Tibial artery (tissue), 4 donors: Measurements from ENCODE around the gene CTSA.

Experiments used
- DNase-seq, 2 donors: peaks; one replicate each; pipeline ENCODE4 v3.0.0-alpha.2; 2019
- H3K27ac ChIP-seq, 2 donors: fragments of 200-600 bp; sonication (generic) in 1 of 2; 1 replicate in 1 of 2; 2 replicates in 1 of 2; pipeline ENCODE4 v1.5.1; 2018 to 2019; ENCODE audit warnings: mild to moderate bottlenecking in 1 of 2
- H3K27me3 ChIP-seq, 2 donors: fragments of 200-600 bp; sonication (generic) in 1 of 2; one replicate each; pipeline versions ENCODE4 v1.5.1 to v1.6.0; 2016 to 2019
- H3K36me3 ChIP-seq, 3 donors: fragments of 200-600 bp; sonication (generic) in 2 of 3; one replicate each; pipeline ENCODE4 v1.5.1; 2016 to 2019; ENCODE audit warnings: mild to moderate bottlenecking in 2 of 3
- H3K4me1 ChIP-seq, 4 donors: fragments of 200-600 bp; sonication (generic) in 2 of 4; 1 replicate in 3 of 4; 2 replicates in 1 of 4; pipeline ENCODE4 v1.5.1; 2016 to 2019
- H3K4me3 ChIP-seq, 2 donors: fragments of 200-600 bp; sonication (generic) in 1 of 2; 1 replicate in 1 of 2; 2 replicates in 1 of 2; pipeline ENCODE4 v1.5.1; 2018 to 2019; ENCODE audit warnings: mild to moderate bottlenecking in 2 of 2
- H3K9me3 ChIP-seq, 3 donors: fragments of 200-600 bp; sonication (generic) in 1 of 3; one replicate each; pipeline ENCODE4 v1.5.1; 2016 to 2019
- intact Hi-C: fragments of 100-400 bp; cut with DNase I; formaldehyde crosslinking; loops from one replicate; pipeline ENCODE4 v1.15.0; 2023; ENCODE audit warnings: low total_unique reads
- TF ChIP-seq, protein P1 (sequence below), 2 experiments: fragments of 200-600 bp in 1 of 2; fragments of 450-650 bp in 1 of 2; IDR thresholded peaks; one replicate each; pipeline ENCODE4 v1.5.1; 2017 to 2019; ENCODE audit warnings: antibody characterized with exemption in 2 of 2, mild to moderate bottlenecking in 1 of 2, moderate library complexity in 1 of 2

The CTSA gene

GRCh38 chr20:45944151-45944964 lies 53.2 kb downstream of the CTSA start:
- Histone ChIP-seq H3K4me3 (no peak overlapping the region), H3K9me3 (no peaks in the 10 kb centered on the region), H3K27me3 (no peaks in the 10 kb centered on the region), H3K4me1 (peaks cover 0 to 4% (median 0%) of the 10 kb centered on the region in 4 donors), H3K27ac (no peak overlapping the region), H3K36me3 (peaks cover 90 to 100% (median 90%) of the 10 kb centered on the region in 3 donors)
- intact Hi-C loops, result no loop called here
- DNase-seq, result no peak
- TF ChIP-seq, protein P1, sequence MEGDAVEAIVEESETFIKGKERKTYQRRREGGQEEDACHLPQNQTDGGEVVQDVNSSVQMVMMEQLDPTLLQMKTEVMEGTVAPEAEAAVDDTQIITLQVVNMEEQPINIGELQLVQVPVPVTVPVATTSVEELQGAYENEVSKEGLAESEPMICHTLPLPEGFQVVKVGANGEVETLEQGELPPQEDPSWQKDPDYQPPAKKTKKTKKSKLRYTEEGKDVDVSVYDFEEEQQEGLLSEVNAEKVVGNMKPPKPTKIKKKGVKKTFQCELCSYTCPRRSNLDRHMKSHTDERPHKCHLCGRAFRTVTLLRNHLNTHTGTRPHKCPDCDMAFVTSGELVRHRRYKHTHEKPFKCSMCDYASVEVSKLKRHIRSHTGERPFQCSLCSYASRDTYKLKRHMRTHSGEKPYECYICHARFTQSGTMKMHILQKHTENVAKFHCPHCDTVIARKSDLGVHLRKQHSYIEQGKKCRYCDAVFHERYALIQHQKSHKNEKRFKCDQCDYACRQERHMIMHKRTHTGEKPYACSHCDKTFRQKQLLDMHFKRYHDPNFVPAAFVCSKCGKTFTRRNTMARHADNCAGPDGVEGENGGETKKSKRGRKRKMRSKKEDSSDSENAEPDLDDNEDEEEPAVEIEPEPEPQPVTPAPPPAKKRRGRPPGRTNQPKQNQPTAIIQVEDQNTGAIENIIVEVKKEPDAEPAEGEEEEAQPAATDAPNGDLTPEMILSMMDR (IDR thresholded peaks at IDR 0.05), result no peak

- no peaks in the 10 kb centered on the region for H3K9me3 ChIP-seq
- H3K4me1 ChIP-seq, result peaks cover 0 to 4% (median 0%) of the 10 kb centered on the region in 4 donors
- H3K4me3 ChIP-seq, result no peak overlapping the region
- TF ChIP-seq, protein P1 (IDR thresholded peaks at IDR 0.05), result no peak
- no peaks in the 10 kb centered on the region for H3K27me3 ChIP-seq
- H3K27ac ChIP-seq, result no peak overlapping the region
- intact Hi-C loops, result no loop called here
- DNase-seq, result no peak
- H3K36me3 ChIP-seq, result peaks cover 89 to 100% (median 90%) of the 10 kb centered on the region in 3 donors
Observed at GRCh38 chr20:45944965-45945677, 54.0 kb downstream of the CTSA start.

DNA sequence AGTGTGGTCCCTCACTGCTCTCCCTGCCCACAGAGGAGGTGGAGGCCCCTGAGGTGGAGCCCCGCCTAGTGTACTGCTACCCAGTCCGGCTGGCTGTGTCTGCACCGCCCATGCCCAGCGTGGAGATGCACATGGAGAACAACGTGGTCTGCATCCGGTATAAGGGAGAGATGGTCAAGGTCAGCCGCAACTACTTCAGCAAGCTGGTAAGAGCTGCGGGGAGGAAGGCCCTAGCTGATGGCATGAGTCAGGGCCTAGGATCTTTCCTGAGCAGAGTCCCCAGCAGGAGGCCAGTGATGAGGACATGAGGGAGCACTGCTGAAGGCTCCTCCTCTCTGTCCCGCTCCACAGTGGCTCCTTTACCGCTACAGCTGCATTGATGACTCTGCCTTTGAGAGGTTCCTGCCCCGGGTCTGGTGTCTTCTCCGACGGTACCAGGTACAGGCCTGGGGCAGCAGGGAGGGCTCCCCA lies 54.6 kb downstream of the CTSA start:
- Histone ChIP-seq H3K4me1 (peaks cover 0 to 4% (median 0%) of the 10 kb centered on the region in 4 donors), H3K27me3 (no peaks in the 10 kb centered on the region), H3K36me3 (peaks cover 83 to 100% (median 90%) of the 10 kb centered on the region in 3 donors), H3K4me3 (no peak overlapping the region), H3K9me3 (no peaks in the 10 kb centered on the region), H3K27ac (peak overlapping the region in 1 of 2 donors; percentile 48)
- intact Hi-C loops, result no loop called here
- TF ChIP-seq, protein P1 (IDR thresholded peaks at IDR 0.05), result no peak
- no peak for DNase-seq

- Histone ChIP-seq H3K4me3 (no peak overlapping the region), H3K9me3 (no peaks in the 10 kb centered on the region), H3K36me3 (peaks cover 81 to 100% (median 90%) of the 10 kb centered on the region in 3 donors), H3K27ac (peak overlapping the region in 1 of 2 donors; percentile 48), H3K27me3 (no peaks in the 10 kb centered on the region), H3K4me1 (peaks cover 0 to 4% (median 0%) of the 10 kb centered on the region in 4 donors)
- peak in 1 of 2 donors; percentile 91 for DNase-seq
- TF ChIP-seq, protein P1 (IDR thresholded peaks at IDR 0.05), result no peak
- intact Hi-C loops, result no loop called here
Observed at GRCh38 chr20:45946149-45946970, 55.2 kb downstream of the CTSA start.
